WTC11 (cell line): ENCODE data around the gene TLX1. TPM values are rescaled to one million over a fixed set of nuclear protein-coding genes. Genes with fewer than 3 reads are reported as not detected.

ENCODE experiments used
- ATAC-seq: fragments of 200-7000 bp; cut with Tn5 transposase; 2 replicates; pipeline ENCODE4 v1.10.0; 2021; ENCODE audit warnings: mild to moderate bottlenecking, moderate library complexity
- CTCF ChIA-PET: fragments of 300-600 bp; sonication (Branson Sonifier 250); formaldehyde crosslinking; loops from one replicate; lab custom pipeline; 2021; ENCODE audit warnings: antibody characterized with exemption; lab: Charles Lee
- POLR2A ChIA-PET: fragments of 350-600 bp; sonication (Branson Sonifier 250); formaldehyde crosslinking; loops from one replicate; lab custom pipeline; 2021; ENCODE audit warnings: antibody characterized with exemption; lab: Charles Lee
- DNase-seq: peaks from one replicate; pipeline ENCODE4 v3.0.0; 2021; ENCODE audit warnings: low spot score
- H3K27ac Mint-ChIP-seq: 2 replicates; pipeline ENCODE4 v1.8.0; 2021; ENCODE audit warnings: mixed read lengths
- H3K27me3 Mint-ChIP-seq: 2 replicates; pipeline ENCODE4 v1.8.0; 2021; ENCODE audit warnings: low read depth, mild to moderate bottlenecking, moderate library complexity, mixed read lengths
- H3K36me3 Mint-ChIP-seq: 2 replicates; pipeline ENCODE4 v1.8.0; 2021; ENCODE audit warnings: mixed read lengths
- H3K4me1 Mint-ChIP-seq: 2 replicates; pipeline ENCODE4 v1.8.0; 2022; ENCODE audit warnings: mixed read lengths
- H3K4me3 Mint-ChIP-seq: 2 replicates; pipeline ENCODE4 v1.8.0; 2021; ENCODE audit warnings: mild to moderate bottlenecking, moderate library complexity, mixed read lengths
- H3K9me3 Mint-ChIP-seq: 2 replicates; pipeline ENCODE4 v1.8.0; 2021; ENCODE audit warnings: mixed read lengths
- CREM ChIP-seq: sonication (generic); formaldehyde crosslinking; IDR thresholded peaks from 2 replicates; pipeline ENCODE4 v1.8.1; 2022; ENCODE audit warnings: mild to moderate bottlenecking, missing genetic modification reagents, moderate library complexity
- GRHL2 ChIP-seq: fragments of 250-450 bp; sonication (Bioruptor Pico); IDR thresholded peaks from 2 replicates; pipeline ENCODE4 v1.8.0; 2022; ENCODE audit warnings: mild to moderate bottlenecking, moderate library complexity; ENCODE audit not compliant: insufficient replicate concordance, severe bottlenecking
- JUN ChIP-seq: sonication (generic); formaldehyde crosslinking; IDR thresholded peaks from 2 replicates; pipeline ENCODE4 v1.8.0; 2023; ENCODE audit warnings: mild to moderate bottlenecking, missing genetic modification reagents
- NFE2L1 ChIP-seq: sonication (generic); formaldehyde crosslinking; IDR thresholded peaks from 2 replicates; pipeline ENCODE4 v1.8.1; 2023; ENCODE audit warnings: missing genetic modification reagents
- NFYB ChIP-seq: sonication (generic); formaldehyde crosslinking; conservative IDR thresholded peaks from 2 replicates; pipeline ENCODE4 v1.8.0; 2022; ENCODE audit warnings: low read depth, missing genetic modification reagents
- NR2C2 ChIP-seq: sonication (generic); formaldehyde crosslinking; IDR thresholded peaks from 2 replicates; pipeline ENCODE4 v1.8.0; 2022; ENCODE audit warnings: mild to moderate bottlenecking, missing genetic modification reagents
- OVOL2 ChIP-seq: fragments of 250-450 bp; sonication (Bioruptor Pico); IDR thresholded peaks from 2 replicates; pipeline ENCODE4 v1.9.0; 2021; ENCODE audit warnings: mild to moderate bottlenecking, borderline replicate concordance
- RORB ChIP-seq: fragments of 250-450 bp; sonication (Bioruptor Pico); IDR thresholded peaks from 2 replicates; pipeline ENCODE4 v1.9.0; 2021; ENCODE audit warnings: mild to moderate bottlenecking
- TCF7 ChIP-seq: sonication (generic); formaldehyde crosslinking; IDR thresholded peaks from 2 replicates; pipeline ENCODE4 v1.8.0; 2022; ENCODE audit warnings: mild to moderate bottlenecking, low read depth, missing genetic modification reagents, moderate library complexity
- TEAD1 ChIP-seq: sonication (generic); formaldehyde crosslinking; IDR thresholded peaks from 2 replicates; pipeline ENCODE4 v1.8.0; 2022; ENCODE audit warnings: mild to moderate bottlenecking, missing genetic modification reagents
- ZNF121 ChIP-seq: sonication (generic); formaldehyde crosslinking; IDR thresholded peaks from 2 replicates; pipeline ENCODE4 v1.8.0; 2023; ENCODE audit warnings: missing genetic modification reagents
- ZNF317 ChIP-seq: sonication (generic); formaldehyde crosslinking; IDR thresholded peaks from 2 replicates; pipeline ENCODE4 v1.8.1; 2023; ENCODE audit warnings: low read depth, mild to moderate bottlenecking, moderate library complexity, missing genetic modification reagents, borderline replicate concordance
- total RNA-seq: library from RNA; stranded (reverse); gene quantifications from 3 replicates; pipeline ENCODE4 v1.2.3, GENCODE V29; 2021
- TF ChIP-seq, protein P1 (sequence below): fragments of 250-450 bp; sonication (Bioruptor Pico); IDR thresholded peaks from 2 replicates; pipeline ENCODE4 v1.9.0; 2021; ENCODE audit warnings: mild to moderate bottlenecking
- TF ChIP-seq, protein P2 (sequence below): fragments of 250-450 bp; sonication (Bioruptor Pico); conservative IDR thresholded peaks from 2 replicates; pipeline ENCODE4 v1.9.0; 2021; ENCODE audit warnings: mild to moderate bottlenecking
- TF ChIP-seq, protein P3 (sequence below): sonication (generic); formaldehyde crosslinking; IDR thresholded peaks from 2 replicates; pipeline ENCODE4 v1.8.1; 2022; ENCODE audit warnings: mild to moderate bottlenecking, missing genetic modification reagents, moderate library complexity, borderline replicate concordance
- TF ChIP-seq, protein P4 (sequence below): sonication (generic); formaldehyde crosslinking; IDR thresholded peaks from 2 replicates; pipeline ENCODE4 v1.8.0; 2023; ENCODE audit warnings: missing genetic modification reagents, mild to moderate bottlenecking, borderline replicate concordance
- TF ChIP-seq, protein P5 (sequence below): sonication (generic); formaldehyde crosslinking; IDR thresholded peaks from 2 replicates; pipeline ENCODE4 v1.8.0; 2022; ENCODE audit warnings: mild to moderate bottlenecking, missing genetic modification reagents
- TF ChIP-seq, protein P6 (sequence below): fragments of 250-450 bp; sonication (Bioruptor Pico); IDR thresholded peaks from 2 replicates; pipeline ENCODE4 v1.9.0; 2021; ENCODE audit warnings: mild to moderate bottlenecking, borderline replicate concordance
- TF ChIP-seq, protein P7 (sequence below): fragments of 250-450 bp; sonication (Bioruptor Pico); IDR thresholded peaks from 2 replicates; pipeline ENCODE4 v1.8.0; 2021; ENCODE audit warnings: mild to moderate bottlenecking

Gene TLX1
- total RNA-seq, 1 experiment from 2014 or later = 4.6 TPM

DNA sequence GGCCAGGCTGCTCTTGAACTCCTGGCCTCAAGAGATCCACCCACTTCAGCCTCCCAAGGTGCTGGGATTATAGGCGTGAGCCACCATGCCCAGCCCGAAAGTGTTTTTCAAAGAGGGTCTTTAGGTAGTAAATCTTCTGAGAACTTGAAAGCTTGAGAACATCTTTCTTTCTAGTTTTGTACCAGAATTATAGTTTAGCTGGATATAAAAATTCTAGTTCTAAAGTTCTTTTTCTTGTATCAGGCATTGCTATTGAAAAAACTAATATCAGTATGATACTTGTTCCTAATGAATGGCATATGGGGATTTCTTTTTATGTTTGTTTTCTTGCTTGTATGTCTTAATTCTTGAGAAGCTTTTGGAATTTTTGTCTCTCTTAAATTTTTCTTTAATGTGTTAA lies 43.2 kb downstream of the TLX1 start:
- Mint-ChIP-seq H3K36me3 (peaks cover 9% of the 10 kb centered on the region; the same call in 1 of the 2 replicates), H3K9me3 (peaks cover 19% of the 10 kb centered on the region), H3K4me3 (no peak overlapping the region), H3K4me1 (no peaks in the 10 kb centered on the region), H3K27ac (no peak overlapping the region), H3K27me3 (peaks cover 8% of the 10 kb centered on the region)
- no peak for DNase-seq
- ChIA-PET POLR2A (no interaction called here), CTCF (interaction anchor here (1.0 to 1.5 kb wide), 2 partner anchors 40 to 124 kb away, joined by 3 to 4 read pairs; no protein-coding TSS in a partner anchor)
- no peak for ATAC-seq
- no peak for TF ChIP-seq TEAD1 (CRISPR knock-in tag)
- TF ChIP-seq, protein P1, sequence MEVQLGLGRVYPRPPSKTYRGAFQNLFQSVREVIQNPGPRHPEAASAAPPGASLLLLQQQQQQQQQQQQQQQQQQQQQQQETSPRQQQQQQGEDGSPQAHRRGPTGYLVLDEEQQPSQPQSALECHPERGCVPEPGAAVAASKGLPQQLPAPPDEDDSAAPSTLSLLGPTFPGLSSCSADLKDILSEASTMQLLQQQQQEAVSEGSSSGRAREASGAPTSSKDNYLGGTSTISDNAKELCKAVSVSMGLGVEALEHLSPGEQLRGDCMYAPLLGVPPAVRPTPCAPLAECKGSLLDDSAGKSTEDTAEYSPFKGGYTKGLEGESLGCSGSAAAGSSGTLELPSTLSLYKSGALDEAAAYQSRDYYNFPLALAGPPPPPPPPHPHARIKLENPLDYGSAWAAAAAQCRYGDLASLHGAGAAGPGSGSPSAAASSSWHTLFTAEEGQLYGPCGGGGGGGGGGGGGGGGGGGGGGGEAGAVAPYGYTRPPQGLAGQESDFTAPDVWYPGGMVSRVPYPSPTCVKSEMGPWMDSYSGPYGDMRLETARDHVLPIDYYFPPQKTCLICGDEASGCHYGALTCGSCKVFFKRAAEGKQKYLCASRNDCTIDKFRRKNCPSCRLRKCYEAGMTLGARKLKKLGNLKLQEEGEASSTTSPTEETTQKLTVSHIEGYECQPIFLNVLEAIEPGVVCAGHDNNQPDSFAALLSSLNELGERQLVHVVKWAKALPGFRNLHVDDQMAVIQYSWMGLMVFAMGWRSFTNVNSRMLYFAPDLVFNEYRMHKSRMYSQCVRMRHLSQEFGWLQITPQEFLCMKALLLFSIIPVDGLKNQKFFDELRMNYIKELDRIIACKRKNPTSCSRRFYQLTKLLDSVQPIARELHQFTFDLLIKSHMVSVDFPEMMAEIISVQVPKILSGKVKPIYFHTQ (CRISPR knock-in tag) = no peak
- TF ChIP-seq ZNF121 (CRISPR knock-in tag) = no peak
- no peak for TF ChIP-seq ZNF317
- TF ChIP-seq, protein P2, sequence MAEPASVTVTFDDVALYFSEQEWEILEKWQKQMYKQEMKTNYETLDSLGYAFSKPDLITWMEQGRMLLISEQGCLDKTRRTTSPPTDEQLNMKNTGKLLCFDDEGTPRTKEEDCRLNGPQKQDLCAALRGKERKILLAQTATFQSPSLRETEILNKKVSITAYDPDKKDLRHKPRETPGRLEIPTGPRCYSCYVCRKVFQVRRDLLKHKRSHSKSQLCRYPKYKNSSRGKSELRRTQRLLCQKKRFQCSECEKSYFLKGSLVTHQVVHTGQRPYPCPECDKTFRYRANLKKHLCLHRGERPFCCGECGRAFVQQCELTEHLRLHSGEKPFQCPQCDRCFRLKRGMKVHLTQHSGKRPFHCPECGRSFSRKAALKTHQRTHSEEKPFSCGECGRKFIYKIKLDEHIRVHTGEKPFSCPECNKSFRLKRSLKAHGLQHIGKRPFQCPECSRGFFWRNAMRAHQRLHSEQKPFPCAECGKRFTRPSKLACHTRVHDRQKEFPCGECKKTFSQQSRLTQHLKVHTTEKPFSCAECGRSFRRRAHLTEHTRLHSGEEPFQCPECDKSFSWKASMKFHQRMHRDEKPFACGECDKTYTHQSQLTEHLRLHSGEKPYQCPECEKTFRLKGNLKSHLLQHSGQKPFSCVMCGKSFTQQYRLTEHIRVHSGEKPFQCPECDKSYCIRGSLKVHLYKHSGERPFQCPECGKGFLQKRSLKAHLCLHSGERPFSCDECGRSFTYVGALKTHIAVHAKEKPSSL = no peak
- TF ChIP-seq JUN (CRISPR knock-in tag) = no peak
- TF ChIP-seq, protein P3, sequence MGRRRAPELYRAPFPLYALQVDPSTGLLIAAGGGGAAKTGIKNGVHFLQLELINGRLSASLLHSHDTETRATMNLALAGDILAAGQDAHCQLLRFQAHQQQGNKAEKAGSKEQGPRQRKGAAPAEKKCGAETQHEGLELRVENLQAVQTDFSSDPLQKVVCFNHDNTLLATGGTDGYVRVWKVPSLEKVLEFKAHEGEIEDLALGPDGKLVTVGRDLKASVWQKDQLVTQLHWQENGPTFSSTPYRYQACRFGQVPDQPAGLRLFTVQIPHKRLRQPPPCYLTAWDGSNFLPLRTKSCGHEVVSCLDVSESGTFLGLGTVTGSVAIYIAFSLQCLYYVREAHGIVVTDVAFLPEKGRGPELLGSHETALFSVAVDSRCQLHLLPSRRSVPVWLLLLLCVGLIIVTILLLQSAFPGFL (CRISPR knock-in tag) = no peak
- TF ChIP-seq, protein P4, sequence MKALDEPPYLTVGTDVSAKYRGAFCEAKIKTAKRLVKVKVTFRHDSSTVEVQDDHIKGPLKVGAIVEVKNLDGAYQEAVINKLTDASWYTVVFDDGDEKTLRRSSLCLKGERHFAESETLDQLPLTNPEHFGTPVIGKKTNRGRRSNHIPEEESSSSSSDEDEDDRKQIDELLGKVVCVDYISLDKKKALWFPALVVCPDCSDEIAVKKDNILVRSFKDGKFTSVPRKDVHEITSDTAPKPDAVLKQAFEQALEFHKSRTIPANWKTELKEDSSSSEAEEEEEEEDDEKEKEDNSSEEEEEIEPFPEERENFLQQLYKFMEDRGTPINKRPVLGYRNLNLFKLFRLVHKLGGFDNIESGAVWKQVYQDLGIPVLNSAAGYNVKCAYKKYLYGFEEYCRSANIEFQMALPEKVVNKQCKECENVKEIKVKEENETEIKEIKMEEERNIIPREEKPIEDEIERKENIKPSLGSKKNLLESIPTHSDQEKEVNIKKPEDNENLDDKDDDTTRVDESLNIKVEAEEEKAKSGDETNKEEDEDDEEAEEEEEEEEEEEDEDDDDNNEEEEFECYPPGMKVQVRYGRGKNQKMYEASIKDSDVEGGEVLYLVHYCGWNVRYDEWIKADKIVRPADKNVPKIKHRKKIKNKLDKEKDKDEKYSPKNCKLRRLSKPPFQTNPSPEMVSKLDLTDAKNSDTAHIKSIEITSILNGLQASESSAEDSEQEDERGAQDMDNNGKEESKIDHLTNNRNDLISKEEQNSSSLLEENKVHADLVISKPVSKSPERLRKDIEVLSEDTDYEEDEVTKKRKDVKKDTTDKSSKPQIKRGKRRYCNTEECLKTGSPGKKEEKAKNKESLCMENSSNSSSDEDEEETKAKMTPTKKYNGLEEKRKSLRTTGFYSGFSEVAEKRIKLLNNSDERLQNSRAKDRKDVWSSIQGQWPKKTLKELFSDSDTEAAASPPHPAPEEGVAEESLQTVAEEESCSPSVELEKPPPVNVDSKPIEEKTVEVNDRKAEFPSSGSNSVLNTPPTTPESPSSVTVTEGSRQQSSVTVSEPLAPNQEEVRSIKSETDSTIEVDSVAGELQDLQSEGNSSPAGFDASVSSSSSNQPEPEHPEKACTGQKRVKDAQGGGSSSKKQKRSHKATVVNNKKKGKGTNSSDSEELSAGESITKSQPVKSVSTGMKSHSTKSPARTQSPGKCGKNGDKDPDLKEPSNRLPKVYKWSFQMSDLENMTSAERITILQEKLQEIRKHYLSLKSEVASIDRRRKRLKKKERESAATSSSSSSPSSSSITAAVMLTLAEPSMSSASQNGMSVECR = no peak
- no peak for TF ChIP-seq GRHL2 (CRISPR knock-in tag)
- TF ChIP-seq CREM (CRISPR knock-in tag) = no peak
- TF ChIP-seq NR2C2 (CRISPR knock-in tag) = no peak
- no peak for TF ChIP-seq RORB (CRISPR knock-in tag)
- TF ChIP-seq OVOL2 = no peak
- TF ChIP-seq, protein P5, sequence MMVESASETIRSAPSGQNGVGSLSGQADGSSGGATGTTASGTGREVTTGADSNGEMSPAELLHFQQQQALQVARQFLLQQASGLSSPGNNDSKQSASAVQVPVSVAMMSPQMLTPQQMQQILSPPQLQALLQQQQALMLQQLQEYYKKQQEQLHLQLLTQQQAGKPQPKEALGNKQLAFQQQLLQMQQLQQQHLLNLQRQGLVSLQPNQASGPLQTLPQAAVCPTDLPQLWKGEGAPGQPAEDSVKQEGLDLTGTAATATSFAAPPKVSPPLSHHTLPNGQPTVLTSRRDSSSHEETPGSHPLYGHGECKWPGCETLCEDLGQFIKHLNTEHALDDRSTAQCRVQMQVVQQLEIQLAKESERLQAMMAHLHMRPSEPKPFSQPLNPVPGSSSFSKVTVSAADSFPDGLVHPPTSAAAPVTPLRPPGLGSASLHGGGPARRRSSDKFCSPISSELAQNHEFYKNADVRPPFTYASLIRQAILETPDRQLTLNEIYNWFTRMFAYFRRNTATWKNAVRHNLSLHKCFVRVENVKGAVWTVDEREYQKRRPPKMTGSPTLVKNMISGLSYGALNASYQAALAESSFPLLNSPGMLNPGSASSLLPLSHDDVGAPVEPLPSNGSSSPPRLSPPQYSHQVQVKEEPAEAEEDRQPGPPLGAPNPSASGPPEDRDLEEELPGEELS (CRISPR knock-in tag) = no peak
- no peak for TF ChIP-seq NFYB
- TF ChIP-seq, protein P6, sequence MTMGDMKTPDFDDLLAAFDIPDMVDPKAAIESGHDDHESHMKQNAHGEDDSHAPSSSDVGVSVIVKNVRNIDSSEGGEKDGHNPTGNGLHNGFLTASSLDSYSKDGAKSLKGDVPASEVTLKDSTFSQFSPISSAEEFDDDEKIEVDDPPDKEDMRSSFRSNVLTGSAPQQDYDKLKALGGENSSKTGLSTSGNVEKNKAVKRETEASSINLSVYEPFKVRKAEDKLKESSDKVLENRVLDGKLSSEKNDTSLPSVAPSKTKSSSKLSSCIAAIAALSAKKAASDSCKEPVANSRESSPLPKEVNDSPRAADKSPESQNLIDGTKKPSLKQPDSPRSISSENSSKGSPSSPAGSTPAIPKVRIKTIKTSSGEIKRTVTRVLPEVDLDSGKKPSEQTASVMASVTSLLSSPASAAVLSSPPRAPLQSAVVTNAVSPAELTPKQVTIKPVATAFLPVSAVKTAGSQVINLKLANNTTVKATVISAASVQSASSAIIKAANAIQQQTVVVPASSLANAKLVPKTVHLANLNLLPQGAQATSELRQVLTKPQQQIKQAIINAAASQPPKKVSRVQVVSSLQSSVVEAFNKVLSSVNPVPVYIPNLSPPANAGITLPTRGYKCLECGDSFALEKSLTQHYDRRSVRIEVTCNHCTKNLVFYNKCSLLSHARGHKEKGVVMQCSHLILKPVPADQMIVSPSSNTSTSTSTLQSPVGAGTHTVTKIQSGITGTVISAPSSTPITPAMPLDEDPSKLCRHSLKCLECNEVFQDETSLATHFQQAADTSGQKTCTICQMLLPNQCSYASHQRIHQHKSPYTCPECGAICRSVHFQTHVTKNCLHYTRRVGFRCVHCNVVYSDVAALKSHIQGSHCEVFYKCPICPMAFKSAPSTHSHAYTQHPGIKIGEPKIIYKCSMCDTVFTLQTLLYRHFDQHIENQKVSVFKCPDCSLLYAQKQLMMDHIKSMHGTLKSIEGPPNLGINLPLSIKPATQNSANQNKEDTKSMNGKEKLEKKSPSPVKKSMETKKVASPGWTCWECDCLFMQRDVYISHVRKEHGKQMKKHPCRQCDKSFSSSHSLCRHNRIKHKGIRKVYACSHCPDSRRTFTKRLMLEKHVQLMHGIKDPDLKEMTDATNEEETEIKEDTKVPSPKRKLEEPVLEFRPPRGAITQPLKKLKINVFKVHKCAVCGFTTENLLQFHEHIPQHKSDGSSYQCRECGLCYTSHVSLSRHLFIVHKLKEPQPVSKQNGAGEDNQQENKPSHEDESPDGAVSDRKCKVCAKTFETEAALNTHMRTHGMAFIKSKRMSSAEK = no peak
- TF ChIP-seq, protein P7, sequence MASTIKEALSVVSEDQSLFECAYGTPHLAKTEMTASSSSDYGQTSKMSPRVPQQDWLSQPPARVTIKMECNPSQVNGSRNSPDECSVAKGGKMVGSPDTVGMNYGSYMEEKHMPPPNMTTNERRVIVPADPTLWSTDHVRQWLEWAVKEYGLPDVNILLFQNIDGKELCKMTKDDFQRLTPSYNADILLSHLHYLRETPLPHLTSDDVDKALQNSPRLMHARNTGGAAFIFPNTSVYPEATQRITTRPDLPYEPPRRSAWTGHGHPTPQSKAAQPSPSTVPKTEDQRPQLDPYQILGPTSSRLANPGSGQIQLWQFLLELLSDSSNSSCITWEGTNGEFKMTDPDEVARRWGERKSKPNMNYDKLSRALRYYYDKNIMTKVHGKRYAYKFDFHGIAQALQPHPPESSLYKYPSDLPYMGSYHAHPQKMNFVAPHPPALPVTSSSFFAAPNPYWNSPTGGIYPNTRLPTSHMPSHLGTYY (CRISPR knock-in tag) = no peak
- TF ChIP-seq TCF7 (CRISPR knock-in tag) = no peak
- no peak for TF ChIP-seq NFE2L1 (CRISPR knock-in tag)
